HepG2 (cell line): Measurements from ENCODE around the gene TCF19. TPM values are rescaled to one million over a fixed set of nuclear protein-coding genes. Genes with fewer than 3 reads are reported as not detected.
"Not testable (repeated sequence)": the region's sequence is repeated elsewhere in the genome, so short reads cannot be mapped to it uniquely, and the experiment has no call there.

Experiments used
- ATAC-seq: fragments of 200-7000 bp; cut with Tn5 transposase; 3 replicates; pipeline ENCODE4 v1.9.1; 2020; ENCODE audit warnings: mild to moderate bottlenecking, moderate library complexity
- BruUV-seq: library from RNA; stranded (reverse); fragments of 400-500 nt; replicated peaks from 2 replicates; lab custom pipeline; 2021; lab: Mats Ljungman, UMichigan
- CTCF ChIA-PET: fragments of 300-600 bp; formaldehyde crosslinking; extraction: SDS; loops from one replicate; lab custom pipeline; 2021; ENCODE audit warnings: low total read pairs, inconsistent platforms, low intra/inter-chr PET ratio; lab: Yijun Ruan, JAX
- POLR2A ChIA-PET: fragments of 350-600 bp; sonication (Branson Sonifier 250); formaldehyde crosslinking; loops from one replicate; lab custom pipeline; 2020; ENCODE audit warnings: antibody characterized with exemption, inconsistent platforms; lab: Yijun Ruan, JAX
- DNase-seq: peaks from one replicate; pipeline ENCODE4 v3.0.0-alpha.2; 2015; ENCODE audit warnings: low spot score
- FAIRE-seq: peaks from 3 replicates; lab custom pipeline; 2011; peaks lifted over from hg19 to GRCh38; lab: Jason Lieb, UNC
- H2AFZ ChIP-seq: one replicate; pipeline ENCODE4 v1.6.1; 2011; ENCODE audit warnings: low read length, inconsistent platforms
- H3K27ac ChIP-seq: fragments of 300-600 bp; 3 replicates; pipeline ENCODE4 v1.8.0; 2011; ENCODE audit warnings: mixed run types, mild to moderate bottlenecking, mixed read lengths, low read length, inconsistent platforms; ENCODE audit not compliant: insufficient read depth; ENCODE audit errors: extremely low read length
- H3K27me3 ChIP-seq, 2 experiments: fragments of 200-600 bp in 1 of 2; 2 replicates in 1 of 2; 3 replicates in 1 of 2; pipeline versions ENCODE4 v1.6.0 to v1.8.0; 2011; ENCODE audit warnings: low read length in 2 of 2, mild to moderate bottlenecking in 2 of 2, moderate library complexity in 2 of 2, inconsistent platforms in 1 of 2; ENCODE audit not compliant: insufficient read depth in 2 of 2, control insufficient read depth in 1 of 2
- H3K36me3 ChIP-seq, 2 experiments: fragments of 200-600 bp in 1 of 2; replicated peaks in 1 of 2; 2 replicates in 1 of 2; 3 replicates in 1 of 2; pipeline versions ENCODE4 v1.5.1 to v1.8.0; 2011; ENCODE audit warnings: low read length in 2 of 2, inconsistent platforms in 1 of 2; ENCODE audit not compliant: insufficient read depth in 2 of 2, control insufficient read depth in 1 of 2
- H3K4me1 ChIP-seq: 2 replicates; pipeline ENCODE4 v1.5.1; 2012; ENCODE audit warnings: low read length, inconsistent platforms; ENCODE audit not compliant: insufficient read depth
- H3K4me2 ChIP-seq: 2 replicates; pipeline ENCODE4 v1.6.0; 2011; ENCODE audit warnings: low read depth, low read length, inconsistent platforms
- H3K4me3 ChIP-seq, 3 experiments: fragments of 200-600 bp in 1 of 3; sonication (generic), shearing (Covaris generic) in 1 of 3; replicated peaks in 1 of 3; 2 replicates each; pipeline ENCODE4 v1.5.1; 2011 to 2016; ENCODE audit warnings: low read length in 3 of 3, inconsistent platforms in 2 of 3, low read depth in 2 of 3, mild to moderate bottlenecking in 2 of 3, control low read depth in 1 of 3, mixed read lengths in 1 of 3; ENCODE audit not compliant: insufficient read depth in 1 of 3
- H3K79me2 ChIP-seq: one replicate; pipeline ENCODE4 v1.6.1; 2011; ENCODE audit warnings: low read length, inconsistent platforms; ENCODE audit not compliant: insufficient read depth
- H3K9ac ChIP-seq: 2 replicates; pipeline ENCODE4 v1.6.0; 2011; ENCODE audit warnings: mild to moderate bottlenecking, low read depth, low read length, inconsistent platforms; ENCODE audit not compliant: insufficient read depth
- H3K9me3 ChIP-seq: 2 replicates; pipeline ENCODE4 v1.5.1; 2012; ENCODE audit warnings: mild to moderate bottlenecking, low read length
- H4K20me1 ChIP-seq: 2 replicates; pipeline ENCODE4 v1.6.0; 2011; ENCODE audit warnings: inconsistent platforms, mild to moderate bottlenecking, low read length, moderate library complexity; ENCODE audit not compliant: insufficient read depth
- CREB1 ChIP-seq, 2 experiments: fragments of 450-650 bp in 1 of 2; IDR thresholded peaks; 2 replicates each; pipeline ENCODE4 v1.6.1; 2016 to 2017; ENCODE audit warnings: control low read depth in 1 of 2, mild to moderate bottlenecking in 1 of 2, missing compliant biosample characterization in 1 of 2, missing genetic modification characterization in 1 of 2
- ZNF605 ChIP-seq: sonication (generic); formaldehyde crosslinking; IDR thresholded peaks from 2 replicates; pipeline ENCODE4 v1.8.0; 2022; ENCODE audit warnings: mild to moderate bottlenecking, missing genetic modification reagents
- WGBS: methylation state at CpG from one replicate; pipeline ENCODE4 v1.1.6; 2017; ENCODE audit warnings: low lambda C conversion rate; 5-methylcytosine and 5-hydroxymethylcytosine counted together
- in situ Hi-C: cut with HindIII; loops from 2 replicates; pipeline ENCODE4 v1.10.0; 2017; ENCODE audit warnings: low pct_unique_long_range_greater_than_20kb; ENCODE audit not compliant: extremely low pct_ligation_motif_present
- intact Hi-C: fragments of 100-400 bp; cut with micrococcal nuclease; formaldehyde crosslinking; loops from one replicate; pipeline ENCODE4 v1.10.0; 2022; ENCODE audit not compliant: unreplicated experiment
- polyA plus RNA-seq, 8 experiments: library from polyadenylated mRNA; depleted of rRNA in 3 of 8; stranded (reverse) in 7 of 8; unstranded in 1 of 8; fragments of >200 nt; fragmentation: Illumina TruSeq in 4 of 8; extraction: Trizol in 4 of 8; gene quantifications; 2 replicates each; pipeline versions ENCODE4 v1.2.1 to v1.2.3, GENCODE V29; 2011 to 2016; ENCODE audit warnings: low read depth in 4 of 8, missing spikeins in 1 of 8, mixed read lengths in 1 of 8; ENCODE audit not compliant: insufficient read depth in 1 of 8
- total RNA-seq, 5 experiments: library from RNA; depleted of rRNA; stranded (reverse); fragments of >200 nt; fragmentation: Illumina TruSeq; extraction: Trizol; gene quantifications; 2 replicates each; pipeline ENCODE4 v1.2.3, GENCODE V29; 2016; ENCODE audit warnings: low read depth in 1 of 5
- TF ChIP-seq, protein P1 (sequence below): sonication (generic); formaldehyde crosslinking; IDR thresholded peaks from 2 replicates; pipeline ENCODE4 v1.5.0; 2020; ENCODE audit warnings: mild to moderate bottlenecking, missing genetic modification reagents, moderate library complexity

The TCF19 gene
- total and polyA plus RNA-seq, 2 of the 13 experiments (the other 11 are each of a cell fraction or from before 2014, with no cell fraction given): 4.9 to 22.2 TPM

DNA sequence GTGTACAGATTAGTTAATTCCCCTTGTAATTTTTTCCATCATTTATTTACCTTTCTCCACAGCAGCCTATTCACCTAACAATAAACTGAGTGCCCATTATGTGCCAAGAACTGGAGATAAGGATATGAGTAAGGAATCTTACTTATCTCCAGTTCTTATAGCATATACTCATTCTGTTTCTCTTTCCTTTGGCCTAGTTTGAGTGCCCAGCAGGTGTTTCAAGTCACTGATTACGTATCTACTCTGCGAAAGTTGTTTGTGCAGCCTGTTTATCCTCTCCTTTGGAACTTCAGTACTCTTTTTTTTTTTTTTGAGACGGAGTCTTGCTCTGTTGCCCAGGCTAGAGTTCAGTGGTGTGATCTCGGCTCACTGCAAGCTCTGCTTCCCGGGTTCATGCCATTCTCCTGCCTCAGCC lies 29.4 kb downstream of the TCF19 start:
- H3K9ac ChIP-seq: no peak overlapping the region
- H3K27ac ChIP-seq: no peak overlapping the region
- peaks cover 36% of the 10 kb centered on the region for H3K4me1 ChIP-seq
- ChIA-PET POLR2A (interaction anchor here (1.6 to 1.8 kb wide), 2 partner anchors 29 to 42 kb away, joined by 3 to 5 read pairs; partner anchors contain the start of gene TCF19), CTCF (no interaction called here)
- ATAC-seq (no peak), DNase-seq (no peak), FAIRE-seq (no peak)
- no peak overlapping the region for H2AFZ ChIP-seq
- H3K79me2 ChIP-seq: peaks cover 29% of the 10 kb centered on the region
- intact Hi-C loops: no loop called here
- 91% methylated on average over 5 of the region's 5 CpGs for WGBS
- H3K4me2 ChIP-seq: no peak overlapping the region
- no TSS peak for BruUV-seq
- H3K36me3 ChIP-seq: 0 out of 5 replicates have a peak, but pooled peaks cover 0 to 2% of the 10 kb centered on the region in 2 experiments
- in situ Hi-C loops: no loop called here
- H4K20me1 ChIP-seq: no peaks in the 10 kb centered on the region
- H3K27me3 ChIP-seq: no peaks in the 10 kb centered on the region
- no peak for TF ChIP-seq CREB1 (IDR thresholded peaks at IDR 0.05)
- TF ChIP-seq CREB1 (CRISPR knock-in tag; IDR thresholded peaks at IDR 0.05): no peak
- 0 out of 2 replicates have a peak, but pooled peaks have one; percentile 33 for TF ChIP-seq ZNF605
- H3K4me3 ChIP-seq: no peak overlapping the region
- H3K9me3 ChIP-seq: no peaks in the 10 kb centered on the region

DNA sequence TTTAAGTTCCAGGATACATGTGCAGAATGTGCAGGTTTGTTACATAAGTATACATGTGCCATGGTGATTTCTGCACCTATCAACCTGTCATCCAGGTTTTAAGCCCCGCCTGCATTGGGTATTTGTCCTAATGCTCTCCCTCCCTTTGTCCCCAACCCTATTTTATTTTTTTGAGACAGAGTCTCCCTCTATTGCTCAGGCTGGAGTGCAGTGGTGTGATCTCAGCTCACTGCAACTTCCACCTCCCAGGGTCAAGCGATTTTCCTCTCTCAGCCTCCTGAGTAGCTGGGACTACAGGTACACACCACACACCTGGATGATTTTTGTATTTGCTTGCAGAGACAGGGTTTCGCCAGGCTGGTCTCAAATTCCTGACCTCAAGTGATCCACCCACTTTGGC lies 30.8 kb downstream of the TCF19 start:
- BruUV-seq, H3K4me3 ChIP-seq, H3K9me3 ChIP-seq, ATAC-seq, H3K36me3 ChIP-seq, H2AFZ ChIP-seq, in situ Hi-C loops, FAIRE-seq, H3K4me2 ChIP-seq, POLR2A ChIA-PET, H3K9ac ChIP-seq, intact Hi-C loops, DNase-seq, H3K27ac ChIP-seq, H3K27me3 ChIP-seq, H4K20me1 ChIP-seq: not testable (repeated sequence)
- CTCF ChIA-PET: interaction anchor here (1.3 kb wide), 1 partner anchor 52 kb away, joined by 4 read pairs; no protein-coding TSS in a partner anchor
- Histone ChIP-seq H3K79me2 (peaks cover 15% of the 10 kb centered on the region), H3K4me1 (peaks cover 23% of the 10 kb centered on the region)
- WGBS: 62% methylated on average over 3 of the region's 3 CpGs
- TF ChIP-seq, protein P1, sequence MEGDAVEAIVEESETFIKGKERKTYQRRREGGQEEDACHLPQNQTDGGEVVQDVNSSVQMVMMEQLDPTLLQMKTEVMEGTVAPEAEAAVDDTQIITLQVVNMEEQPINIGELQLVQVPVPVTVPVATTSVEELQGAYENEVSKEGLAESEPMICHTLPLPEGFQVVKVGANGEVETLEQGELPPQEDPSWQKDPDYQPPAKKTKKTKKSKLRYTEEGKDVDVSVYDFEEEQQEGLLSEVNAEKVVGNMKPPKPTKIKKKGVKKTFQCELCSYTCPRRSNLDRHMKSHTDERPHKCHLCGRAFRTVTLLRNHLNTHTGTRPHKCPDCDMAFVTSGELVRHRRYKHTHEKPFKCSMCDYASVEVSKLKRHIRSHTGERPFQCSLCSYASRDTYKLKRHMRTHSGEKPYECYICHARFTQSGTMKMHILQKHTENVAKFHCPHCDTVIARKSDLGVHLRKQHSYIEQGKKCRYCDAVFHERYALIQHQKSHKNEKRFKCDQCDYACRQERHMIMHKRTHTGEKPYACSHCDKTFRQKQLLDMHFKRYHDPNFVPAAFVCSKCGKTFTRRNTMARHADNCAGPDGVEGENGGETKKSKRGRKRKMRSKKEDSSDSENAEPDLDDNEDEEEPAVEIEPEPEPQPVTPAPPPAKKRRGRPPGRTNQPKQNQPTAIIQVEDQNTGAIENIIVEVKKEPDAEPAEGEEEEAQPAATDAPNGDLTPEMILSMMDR: 0 out of 2 replicates have a peak, but pooled peaks have one; percentile 8
